Bronchial epithelial cell (primary cell): ENCODE measurements around the gene ULBP3. TPM values are rescaled to one million over a fixed set of nuclear protein-coding genes. Genes with fewer than 3 reads are reported as not detected.
"Not testable (repeated sequence)": the region's sequence is repeated elsewhere in the genome, so short reads cannot be mapped to it uniquely, and the experiment has no call there.

Experiments
- DNase-seq: peaks from one replicate; pipeline ENCODE4 v3.0.0-alpha.2; 2010; ENCODE audit warnings: low read depth
- FAIRE-seq: peaks from 2 replicates; lab custom pipeline; 2011; peaks lifted over from hg19 to GRCh38; lab: Jason Lieb, UNC
- H3K27me3 ChIP-seq: 2 replicates; pipeline ENCODE4 v1.5.1; 2011; ENCODE audit warnings: low read length; ENCODE audit not compliant: control insufficient read depth, insufficient read depth
- H3K36me3 ChIP-seq: 2 replicates; pipeline ENCODE4 v1.5.1; 2011; ENCODE audit warnings: low read length; ENCODE audit not compliant: control insufficient read depth, insufficient read depth
- H3K4me3 ChIP-seq: 2 replicates; pipeline ENCODE4 v1.5.1; 2011; ENCODE audit warnings: mild to moderate bottlenecking, low read depth, low read length, control low read depth
- CTCF ChIP-seq: IDR thresholded peaks from 2 replicates; pipeline ENCODE4 v1.5.1; 2011; ENCODE audit warnings: mild to moderate bottlenecking, moderate library complexity, low read length, control low read depth, inconsistent platforms; ENCODE audit not compliant: insufficient read depth, severe bottlenecking
- total RNA-seq: library from RNA; depleted of rRNA; stranded (reverse); fragments of >200 nt; gene quantifications from 2 replicates; pipeline ENCODE4 v1.2.1, GENCODE V29; 2014

Gene ULBP3
- total RNA-seq, 1 donor from 2014 or later: 11.1 TPM

- H3K36me3 ChIP-seq: no peaks in the 10 kb centered on the region
- TF ChIP-seq CTCF: no peak
- no peak for DNase-seq
- no peaks in the 10 kb centered on the region for H3K27me3 ChIP-seq
- FAIRE-seq: no peak
- no peak overlapping the region for H3K4me3 ChIP-seq
Measured at GRCh38 chr6:150075034-150075421, 6.1 kb upstream of the ULBP3 start.

- FAIRE-seq: not testable (repeated sequence)
Measured at GRCh38 chr6:150074396-150075033, 5.6 kb upstream of the ULBP3 start.

GRCh38 chr6:150072201-150072600 lies 3.3 kb upstream of the ULBP3 start:
- DNase-seq (peak; percentile 78), FAIRE-seq (no peak)
- H3K36me3 ChIP-seq: no peaks in the 10 kb centered on the region

More at GRCh38 chr6:150074396-150075033, 5.6 kb upstream of the ULBP3 start:
- H3K36me3 ChIP-seq, H3K4me3 ChIP-seq, H3K27me3 ChIP-seq, DNase-seq: not testable (repeated sequence)

GRCh38 chr6:150070236-150070818 lies 1.4 kb upstream of the ULBP3 start:
- DNase-seq (peak; percentile 52), FAIRE-seq (no peak)
- Histone ChIP-seq H3K27me3 (no peaks in the 10 kb centered on the region), H3K4me3 (no peak overlapping the region), H3K36me3 (no peaks in the 10 kb centered on the region)
- TF ChIP-seq CTCF: no peak

More at GRCh38 chr6:150072201-150072600, 3.3 kb upstream of the ULBP3 start:
- no peaks in the 10 kb centered on the region for H3K27me3 ChIP-seq
- no peak overlapping the region for H3K4me3 ChIP-seq
- TF ChIP-seq CTCF: no peak

- H3K27me3 ChIP-seq: no peaks in the 10 kb centered on the region
- no peak for DNase-seq
- no peak for FAIRE-seq
- no peak for TF ChIP-seq CTCF
- no peaks in the 10 kb centered on the region for H3K36me3 ChIP-seq
- no peak overlapping the region for H3K4me3 ChIP-seq
Measured at GRCh38 chr6:150069706-150070105, 785 bp upstream of the ULBP3 start.

- DNase-seq: no peak
- TF ChIP-seq CTCF: no peak
- Histone ChIP-seq H3K27me3 (no peaks in the 10 kb centered on the region), H3K36me3 (no peaks in the 10 kb centered on the region), H3K4me3 (peak overlapping the region; percentile 66)
- FAIRE-seq: no peak
Measured at GRCh38 chr6:150068151-150068550, 770 bp downstream of the ULBP3 start.
